Measurements from ENCODE around the gene TSPAN7.

Gene TSPAN7

DNA sequence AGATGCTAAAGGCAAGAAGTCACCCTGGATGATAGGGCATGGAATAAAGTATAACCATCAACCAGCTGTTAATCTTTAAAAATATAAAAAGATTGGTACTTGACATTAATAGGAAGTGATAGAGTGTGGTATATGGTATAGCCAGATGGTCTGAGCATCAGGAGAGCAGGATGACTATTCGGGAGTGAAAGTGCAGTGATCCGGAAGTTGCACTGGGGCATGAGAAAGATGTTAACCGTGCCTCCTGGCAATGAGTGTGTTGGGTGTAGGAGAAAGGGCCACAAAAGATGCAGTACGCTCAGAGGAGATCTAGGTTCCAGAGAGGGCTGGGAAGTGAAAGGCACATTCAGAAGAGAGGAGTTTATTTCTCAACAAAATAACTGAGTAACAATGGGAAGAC, 65.0 kb downstream of the TSPAN7 start:
- 91% methylated on average over 4 of the region's 4 CpGs for WGBS
- no peak overlapping the region for H3K9ac ChIP-seq (ENCODE audit: low read depth, low read length)

DNA sequence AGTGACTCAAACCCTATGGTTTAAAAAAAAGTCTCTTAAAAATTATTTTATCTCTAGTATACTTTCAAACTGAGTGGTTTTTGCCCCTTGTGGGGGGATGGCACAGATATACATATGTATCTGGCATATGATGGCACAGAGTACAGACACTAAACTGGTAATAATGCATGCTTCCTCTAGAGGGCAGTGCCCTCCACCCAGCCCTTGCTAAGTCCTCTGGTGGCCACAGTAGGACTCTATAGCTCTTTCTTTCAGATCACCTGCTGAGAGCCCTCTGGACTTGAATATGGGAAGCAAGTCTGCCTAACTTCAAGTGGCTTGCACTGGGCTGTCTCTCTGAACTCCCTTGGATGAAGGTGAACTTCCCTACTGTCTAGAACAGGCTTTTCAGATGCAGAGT, 66.3 kb downstream of the TSPAN7 start:
- H3K27ac ChIP-seq (ENCODE audit: low read depth, low read length): no peak overlapping the region
- H3K9me3 ChIP-seq (ENCODE audit: insufficient read depth, low read depth, low read length): no peaks in the 10 kb centered on the region
- H3K36me3 ChIP-seq (ENCODE audit: insufficient read depth, low read length): no peaks in the 10 kb centered on the region
- no peak overlapping the region for H3K4me3 ChIP-seq (ENCODE audit: low read length)
- no peak overlapping the region for H3K9ac ChIP-seq (ENCODE audit: low read depth, low read length)
- no peaks in the 10 kb centered on the region for H3K4me1 ChIP-seq (ENCODE audit: insufficient read depth, low read length)
- H3K27me3 ChIP-seq (ENCODE audit: insufficient read depth, low read length): no peaks in the 10 kb centered on the region

More for the DNA sequence above, 65.0 kb downstream of the TSPAN7 start:
- H3K36me3 ChIP-seq (ENCODE audit: insufficient read depth, low read length): no peaks in the 10 kb centered on the region
- H3K4me3 ChIP-seq (ENCODE audit: low read length): no peak overlapping the region
- no peaks in the 10 kb centered on the region for H3K9me3 ChIP-seq (ENCODE audit: insufficient read depth, low read depth, low read length)
- no peaks in the 10 kb centered on the region for H3K4me1 ChIP-seq (ENCODE audit: insufficient read depth, low read length)
- no peaks in the 10 kb centered on the region for H3K27me3 ChIP-seq (ENCODE audit: insufficient read depth, low read length)
- no peak overlapping the region for H3K27ac ChIP-seq (ENCODE audit: low read depth, low read length)

DNA sequence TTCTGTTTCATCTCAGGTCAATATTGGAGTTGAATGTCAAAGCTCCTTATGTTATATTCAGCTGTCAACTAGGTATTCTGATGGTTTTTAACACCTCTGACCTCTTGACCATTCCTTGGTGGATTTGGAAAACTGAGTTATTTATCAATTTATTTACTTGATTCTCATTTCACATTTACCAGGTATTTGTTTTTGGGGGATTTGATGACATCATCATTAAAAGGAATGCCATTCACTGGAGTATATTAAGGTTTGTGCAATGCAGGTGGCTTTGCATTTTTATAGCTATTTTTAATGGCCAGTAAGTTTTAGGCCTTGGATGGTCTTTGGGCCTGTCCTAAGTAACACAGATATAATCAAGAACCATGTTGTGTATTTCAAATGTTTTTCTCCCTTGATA, 67.2 kb downstream of the TSPAN7 start:
- Histone ChIP-seq H3K9me3 (ENCODE audit: insufficient read depth, low read depth, low read length) (no peaks in the 10 kb centered on the region), H3K27me3 (ENCODE audit: insufficient read depth, low read length) (no peaks in the 10 kb centered on the region), H3K9ac (ENCODE audit: low read depth, low read length) (no peak overlapping the region), H3K27ac (ENCODE audit: low read depth, low read length) (no peak overlapping the region), H3K4me1 (ENCODE audit: insufficient read depth, low read length) (no peaks in the 10 kb centered on the region), H3K4me3 (ENCODE audit: low read length) (no peak overlapping the region), H3K36me3 (ENCODE audit: insufficient read depth, low read length) (no peaks in the 10 kb centered on the region)

DNA sequence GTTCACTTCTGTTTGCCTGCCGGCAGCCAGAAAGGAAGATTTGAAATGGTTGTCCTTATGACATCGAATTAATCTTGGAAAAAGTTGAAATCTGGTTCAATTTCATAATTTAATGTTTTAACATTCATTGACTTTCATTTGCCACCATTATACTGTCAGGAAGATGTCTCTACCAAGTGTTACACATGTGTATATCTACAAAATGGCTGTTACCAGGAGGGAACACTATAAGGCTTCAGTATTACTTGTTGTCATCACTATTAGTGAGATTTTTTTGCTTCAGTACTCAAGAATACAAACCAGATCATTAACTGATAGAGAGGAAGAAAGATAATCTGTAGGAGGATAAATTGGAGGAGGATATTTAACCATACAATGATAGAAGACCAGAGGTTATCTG, 71.2 kb downstream of the TSPAN7 start:
- no peak overlapping the region for H3K9ac ChIP-seq (ENCODE audit: low read depth, low read length)
- H3K27me3 ChIP-seq (ENCODE audit: insufficient read depth, low read length): no peaks in the 10 kb centered on the region
- no CpG with 5 or more reads among the region's 2 CpGs for WGBS
- no peaks in the 10 kb centered on the region for H3K4me1 ChIP-seq (ENCODE audit: insufficient read depth, low read length)
- H3K4me3 ChIP-seq (ENCODE audit: low read length): no peak overlapping the region
- no peaks in the 10 kb centered on the region for H3K36me3 ChIP-seq (ENCODE audit: insufficient read depth, low read length)
- H3K9me3 ChIP-seq (ENCODE audit: insufficient read depth, low read depth, low read length): no peaks in the 10 kb centered on the region
- no peak overlapping the region for H3K27ac ChIP-seq (ENCODE audit: low read depth, low read length)

DNA sequence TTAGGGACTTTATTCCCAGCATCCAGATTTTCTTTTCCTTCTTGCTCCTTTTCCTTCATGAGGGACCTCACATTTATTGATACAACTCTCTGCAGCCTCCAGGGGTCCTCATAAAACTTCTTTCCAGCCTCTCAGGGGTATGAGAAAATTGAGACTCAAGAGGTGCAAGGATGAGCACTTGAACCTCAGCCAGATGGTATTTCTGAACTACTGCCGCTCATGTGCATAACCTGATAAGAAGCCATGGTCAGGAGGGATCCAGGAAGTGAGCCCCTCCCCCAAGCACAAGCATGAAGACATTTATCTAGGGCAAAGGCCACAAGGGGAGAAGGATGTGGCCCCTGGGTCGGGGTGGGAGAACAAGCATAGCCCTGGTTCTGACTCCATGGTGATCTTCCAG, 73.3 kb downstream of the TSPAN7 start:
- Histone ChIP-seq H3K9me3 (ENCODE audit: insufficient read depth, low read depth, low read length) (no peaks in the 10 kb centered on the region), H3K27me3 (ENCODE audit: insufficient read depth, low read length) (no peaks in the 10 kb centered on the region), H3K27ac (ENCODE audit: low read depth, low read length) (no peak overlapping the region), H3K4me3 (ENCODE audit: low read length) (no peak overlapping the region), H3K9ac (ENCODE audit: low read depth, low read length) (no peak overlapping the region), H3K36me3 (ENCODE audit: insufficient read depth, low read length) (no peaks in the 10 kb centered on the region), H3K4me1 (ENCODE audit: insufficient read depth, low read length) (no peaks in the 10 kb centered on the region)
- WGBS: 83% methylated on average over 2 of the region's 2 CpGs

DNA sequence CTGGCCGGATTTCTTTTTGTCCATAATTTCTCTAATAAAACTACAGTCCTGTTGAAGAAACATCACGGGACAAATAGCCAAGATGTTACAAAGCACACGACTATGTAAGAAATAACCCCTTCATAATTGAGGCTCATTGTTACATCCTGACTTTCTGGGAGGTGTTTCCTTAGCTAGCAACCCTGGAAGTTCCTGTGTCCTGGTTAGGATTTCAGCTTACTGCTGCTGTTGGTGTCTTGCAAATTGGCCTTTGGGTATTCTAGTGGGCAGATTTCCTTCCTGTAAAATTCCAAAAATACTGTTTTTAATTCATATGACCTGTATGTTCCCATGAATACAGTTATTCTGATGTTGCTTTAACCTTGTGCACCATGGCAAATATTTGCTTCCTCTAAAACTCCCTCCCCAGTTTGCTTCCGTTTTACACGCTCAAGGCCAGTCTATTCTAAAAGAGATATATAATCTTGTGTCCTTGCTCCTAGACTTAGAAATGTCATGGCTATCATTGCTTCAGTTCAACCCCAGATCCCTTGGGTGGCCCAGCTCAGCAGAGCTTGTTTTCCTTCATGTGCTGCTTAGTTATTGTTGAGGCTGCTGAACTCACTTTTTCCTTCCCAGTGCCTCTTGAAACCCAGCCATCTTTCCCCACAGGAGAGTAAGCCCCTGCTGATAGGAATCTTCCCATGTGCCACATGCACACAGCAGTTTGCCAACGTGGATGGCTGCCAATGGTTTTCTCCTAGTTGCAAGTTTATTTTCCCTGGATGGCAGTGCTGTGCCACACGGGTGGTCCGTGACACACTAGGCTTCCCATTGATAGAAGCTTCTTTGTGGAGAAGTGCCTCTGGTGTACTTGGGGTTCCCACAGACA, 75.8 kb downstream of the TSPAN7 start:
- Histone ChIP-seq H3K4me3 (ENCODE audit: low read length) (no peak overlapping the region), H3K9me3 (ENCODE audit: insufficient read depth, low read depth, low read length) (no peaks in the 10 kb centered on the region), H3K36me3 (ENCODE audit: insufficient read depth, low read length) (no peaks in the 10 kb centered on the region), H3K4me1 (ENCODE audit: insufficient read depth, low read length) (no peaks in the 10 kb centered on the region), H3K27ac (ENCODE audit: low read depth, low read length) (no peak overlapping the region), H3K9ac (ENCODE audit: low read depth, low read length) (no peak overlapping the region), H3K27me3 (ENCODE audit: insufficient read depth, low read length) (no peaks in the 10 kb centered on the region)
- WGBS: 72% methylated on average over 6 of the region's 8 CpGs

DNA sequence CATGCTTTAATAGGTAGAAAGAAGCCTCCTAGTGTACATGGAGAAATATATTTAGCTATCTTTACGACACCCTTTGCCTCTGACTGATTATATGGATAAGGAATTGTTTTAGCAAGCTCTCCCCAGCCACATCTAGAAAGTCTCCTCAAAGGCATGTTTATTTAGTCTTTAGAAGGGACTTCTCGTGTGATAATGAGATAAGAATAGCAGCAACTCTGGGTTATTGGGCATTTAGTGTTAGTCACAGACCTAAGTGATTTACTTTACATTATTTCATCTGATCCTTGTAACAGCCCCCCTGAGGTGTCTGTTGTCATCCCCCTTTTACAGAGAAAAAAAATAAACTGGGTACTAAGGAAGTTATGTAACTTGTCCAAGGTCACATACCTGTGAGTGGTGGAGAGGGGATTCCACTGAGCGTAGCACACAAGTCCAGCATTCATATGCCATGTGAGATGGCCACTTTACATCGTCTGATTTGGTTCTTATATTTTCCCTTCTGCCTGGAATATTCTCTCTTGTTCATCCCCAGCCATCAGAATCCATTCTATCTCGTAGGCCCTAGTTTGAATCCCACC, 77.7 kb downstream of the TSPAN7 start:
- no peak overlapping the region for H3K9ac ChIP-seq (ENCODE audit: low read depth, low read length)
- no peak overlapping the region for H3K27ac ChIP-seq (ENCODE audit: low read depth, low read length)
- H3K9me3 ChIP-seq (ENCODE audit: insufficient read depth, low read depth, low read length): no peaks in the 10 kb centered on the region
- H3K4me1 ChIP-seq (ENCODE audit: insufficient read depth, low read length): no peaks in the 10 kb centered on the region
- H3K36me3 ChIP-seq (ENCODE audit: insufficient read depth, low read length): no peaks in the 10 kb centered on the region
- H3K4me3 ChIP-seq (ENCODE audit: low read length): no peak overlapping the region
- WGBS: 99% methylated on average over 3 of the region's 5 CpGs
- H3K27me3 ChIP-seq (ENCODE audit: insufficient read depth, low read length): no peaks in the 10 kb centered on the region

DNA sequence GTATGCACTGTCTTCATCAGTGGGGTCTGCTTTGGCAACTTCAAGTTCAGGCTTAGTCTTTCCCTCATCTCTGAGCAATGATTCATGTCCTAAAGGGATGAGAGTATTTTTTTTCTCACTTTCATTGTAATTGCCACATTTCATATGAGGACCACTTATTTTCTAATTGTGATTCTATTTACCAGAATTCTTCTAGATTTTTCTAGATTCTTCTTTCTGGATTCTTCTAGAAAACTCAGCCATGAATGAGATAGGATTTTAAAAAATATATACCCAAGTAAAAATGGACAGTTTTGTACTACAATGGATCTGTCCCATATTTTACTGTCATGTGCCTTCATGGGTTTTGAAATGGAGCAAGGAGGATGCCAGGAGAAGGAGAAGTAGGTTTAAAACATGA, 78.4 kb downstream of the TSPAN7 start:
- no peaks in the 10 kb centered on the region for H3K27me3 ChIP-seq (ENCODE audit: insufficient read depth, low read length)
- no peaks in the 10 kb centered on the region for H3K9me3 ChIP-seq (ENCODE audit: insufficient read depth, low read depth, low read length)
- no peak overlapping the region for H3K27ac ChIP-seq (ENCODE audit: low read depth, low read length)
- H3K4me3 ChIP-seq (ENCODE audit: low read length): no peak overlapping the region
- H3K4me1 ChIP-seq (ENCODE audit: insufficient read depth, low read length): no peaks in the 10 kb centered on the region
- no peak overlapping the region for H3K9ac ChIP-seq (ENCODE audit: low read depth, low read length)
- H3K36me3 ChIP-seq (ENCODE audit: insufficient read depth, low read length): no peaks in the 10 kb centered on the region

DNA sequence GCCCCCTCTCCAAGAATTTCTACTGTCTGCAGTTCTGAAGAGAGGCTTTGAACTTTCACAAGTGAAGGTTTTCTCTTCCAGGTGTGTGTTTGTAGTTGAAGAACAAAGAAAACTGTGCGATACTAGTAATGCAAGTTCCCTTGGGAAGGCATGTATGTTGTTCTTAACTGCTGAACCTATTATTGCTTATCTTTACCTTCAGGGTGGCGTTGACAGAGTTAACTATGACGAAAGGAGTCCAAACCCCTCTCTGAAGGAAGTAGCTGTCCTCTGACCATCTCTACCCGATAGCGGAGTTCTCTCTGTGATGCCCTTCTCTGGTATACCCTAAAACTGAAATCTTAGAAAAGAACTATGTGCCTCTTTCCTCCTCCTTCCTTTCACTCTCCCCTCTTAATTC, 79.9 kb downstream of the TSPAN7 start:
- H3K36me3 ChIP-seq (ENCODE audit: insufficient read depth, low read length): no peaks in the 10 kb centered on the region
- H3K9ac ChIP-seq (ENCODE audit: low read depth, low read length): no peak overlapping the region
- WGBS: 92% methylated on average over 5 of the region's 5 CpGs
- no peak overlapping the region for H3K4me3 ChIP-seq (ENCODE audit: low read length)
- no peaks in the 10 kb centered on the region for H3K9me3 ChIP-seq (ENCODE audit: insufficient read depth, low read depth, low read length)
- no peaks in the 10 kb centered on the region for H3K4me1 ChIP-seq (ENCODE audit: insufficient read depth, low read length)
- no peaks in the 10 kb centered on the region for H3K27me3 ChIP-seq (ENCODE audit: insufficient read depth, low read length)
- H3K27ac ChIP-seq (ENCODE audit: low read depth, low read length): no peak overlapping the region

DNA sequence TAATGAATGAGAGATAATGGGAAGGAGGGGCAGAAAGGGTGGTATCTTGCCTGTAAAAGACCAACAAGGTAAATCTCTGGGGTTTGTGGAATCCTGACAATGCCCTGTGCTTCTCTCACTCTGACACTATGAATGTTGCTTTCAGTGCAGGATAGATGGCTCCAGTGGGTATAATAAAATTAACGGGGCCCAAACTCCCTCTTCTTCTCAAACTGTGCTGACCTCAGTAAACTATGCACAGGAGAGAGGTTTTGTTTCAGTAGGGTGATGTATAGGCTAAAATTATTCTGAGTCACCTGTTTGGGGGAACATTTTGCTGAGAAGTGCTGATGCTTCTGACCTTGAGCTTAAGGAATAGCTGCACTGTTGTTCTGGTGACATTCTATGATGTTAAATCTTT, 82.6 kb downstream of the TSPAN7 start:
- no peaks in the 10 kb centered on the region for H3K9me3 ChIP-seq (ENCODE audit: insufficient read depth, low read depth, low read length)

DNA sequence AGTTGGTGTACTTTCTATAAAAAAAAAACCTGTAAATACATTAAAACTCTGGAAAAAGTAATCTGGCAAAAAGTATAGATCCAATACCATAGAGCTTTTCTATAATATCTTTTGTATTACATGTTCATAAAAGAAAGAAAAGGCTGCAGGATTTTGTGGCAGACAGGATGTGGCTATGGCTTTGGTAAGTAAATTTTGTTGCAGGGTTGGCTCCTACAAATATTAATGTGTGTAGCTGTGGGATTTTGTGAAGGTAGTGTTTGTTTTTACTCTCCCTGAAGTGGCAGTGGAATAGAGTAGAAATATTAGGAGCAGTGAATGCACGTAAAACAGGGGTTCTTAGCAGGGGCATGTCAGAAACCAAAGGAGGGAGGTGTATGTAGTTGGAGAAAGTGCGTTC, 84.8 kb downstream of the TSPAN7 start:
- no peak overlapping the region for H3K4me3 ChIP-seq (ENCODE audit: low read length)
- no peaks in the 10 kb centered on the region for H3K4me1 ChIP-seq (ENCODE audit: insufficient read depth, low read length)
- WGBS: 88% methylated on average over 2 of the region's 2 CpGs
- H3K27me3 ChIP-seq (ENCODE audit: insufficient read depth, low read length): no peaks in the 10 kb centered on the region
- no peaks in the 10 kb centered on the region for H3K36me3 ChIP-seq (ENCODE audit: insufficient read depth, low read length)
- no peaks in the 10 kb centered on the region for H3K9me3 ChIP-seq (ENCODE audit: insufficient read depth, low read depth, low read length)
- no peak overlapping the region for H3K9ac ChIP-seq (ENCODE audit: low read depth, low read length)
- no peak overlapping the region for H3K27ac ChIP-seq (ENCODE audit: low read depth, low read length)

More for the DNA sequence above, 82.6 kb downstream of the TSPAN7 start:
- no peak overlapping the region for H3K27ac ChIP-seq (ENCODE audit: low read depth, low read length)
- H3K4me3 ChIP-seq (ENCODE audit: low read length): no peak overlapping the region
- H3K4me1 ChIP-seq (ENCODE audit: insufficient read depth, low read length): no peaks in the 10 kb centered on the region
- H3K9ac ChIP-seq (ENCODE audit: low read depth, low read length): no peak overlapping the region
- 100% methylated on average over 1 of the region's 1 CpG for WGBS
- H3K27me3 ChIP-seq (ENCODE audit: insufficient read depth, low read length): no peaks in the 10 kb centered on the region
- H3K36me3 ChIP-seq (ENCODE audit: insufficient read depth, low read length): no peaks in the 10 kb centered on the region
